Measurements from ENCODE around the gene METTL23. TPM values are rescaled to one million over a fixed set of nuclear protein-coding genes. Genes with fewer than 3 reads are reported as not detected.

METTL23 gene
- total RNA-seq, 1 donor from 2014 or later, result 25.6 TPM

GRCh38 chr17:76685846-76686245 lies 40.8 kb upstream of the METTL23 start:
- Mint-ChIP-seq H3K4me3 (no peak overlapping the region), H3K27ac (no peak overlapping the region), H3K9me3 (no peaks in the 10 kb centered on the region), H3K36me3 (peaks cover 4% of the 10 kb centered on the region), H3K27me3 (ENCODE audit: low read depth) (no peaks in the 10 kb centered on the region), H3K4me1 (peaks cover 42% of the 10 kb centered on the region)
- no peak for DNase-seq (ENCODE audit: low spot score in 2 of 2, unreplicated experiment in 2 of 2)
- TF ChIP-seq CTCF (IDR thresholded peaks at IDR 0.05; ENCODE audit: unreplicated experiment), result no peak

GRCh38 chr17:76686538-76687297 lies 39.9 kb upstream of the METTL23 start:
- DNase-seq (ENCODE audit: low spot score in 2 of 2, unreplicated experiment in 2 of 2), result no peak
- Mint-ChIP-seq H3K36me3 (peaks cover 1% of the 10 kb centered on the region), H3K4me1 (peaks cover 36% of the 10 kb centered on the region), H3K9me3 (no peaks in the 10 kb centered on the region), H3K4me3 (no peak overlapping the region), H3K27ac (peak overlapping the region; percentile 78), H3K27me3 (ENCODE audit: low read depth) (no peaks in the 10 kb centered on the region)
- no peak for TF ChIP-seq CTCF (IDR thresholded peaks at IDR 0.05; ENCODE audit: unreplicated experiment)

- Mint-ChIP-seq H3K27me3 (ENCODE audit: low read depth) (no peaks in the 10 kb centered on the region), H3K4me1 (peaks cover 30% of the 10 kb centered on the region), H3K9me3 (no peaks in the 10 kb centered on the region), H3K27ac (peak overlapping the region; percentile 66), H3K36me3 (peaks cover 1% of the 10 kb centered on the region), H3K4me3 (no peak overlapping the region)
- TF ChIP-seq CTCF (IDR thresholded peaks at IDR 0.05; ENCODE audit: unreplicated experiment), result no peak
- no peak for DNase-seq (ENCODE audit: low spot score in 2 of 2, unreplicated experiment in 2 of 2)
These were observed 39.1 kb upstream of the METTL23 start for GRCh38 chr17:76687298-76688164.

- Mint-ChIP-seq H3K4me1 (peaks cover 30% of the 10 kb centered on the region), H3K4me3 (no peak overlapping the region), H3K36me3 (peaks cover 1% of the 10 kb centered on the region), H3K27me3 (ENCODE audit: low read depth) (no peaks in the 10 kb centered on the region), H3K9me3 (no peaks in the 10 kb centered on the region), H3K27ac (peak overlapping the region; percentile 58)
- no peak for TF ChIP-seq CTCF (IDR thresholded peaks at IDR 0.05; ENCODE audit: unreplicated experiment)
- no peak for DNase-seq (ENCODE audit: low spot score in 2 of 2, unreplicated experiment in 2 of 2)
These were observed 38.4 kb upstream of the METTL23 start for GRCh38 chr17:76688165-76688622.

GRCh38 chr17:76689859-76690258 lies 36.8 kb upstream of the METTL23 start:
- peaks cover 28% of the 10 kb centered on the region for H3K4me1 Mint-ChIP-seq
- H3K36me3 Mint-ChIP-seq, result peaks cover 1% of the 10 kb centered on the region
- H3K9me3 Mint-ChIP-seq, result no peaks in the 10 kb centered on the region
- no peak for DNase-seq (ENCODE audit: low spot score in 2 of 2, unreplicated experiment in 2 of 2)
- H3K27ac Mint-ChIP-seq, result no peak overlapping the region
- H3K27me3 Mint-ChIP-seq (ENCODE audit: low read depth), result no peaks in the 10 kb centered on the region
- no peak overlapping the region for H3K4me3 Mint-ChIP-seq
- TF ChIP-seq CTCF (IDR thresholded peaks at IDR 0.05; ENCODE audit: unreplicated experiment), result no peak
